Measurements from ENCODE around the gene GPR150. TPM values are rescaled to one million over a fixed set of nuclear protein-coding genes. Genes with fewer than 3 reads are reported as not detected.
A peak's percentile ranks its signal among the peaks of the same experiment; 100 is the strongest.

GPR150 gene
- total RNA-seq (2011; cell fraction: chromatin; rRNA removed; ENCODE audit: low replicate concordance): not detected in 2 replicates
- total RNA-seq (2011; cell fraction: nucleolus; rRNA removed): not detected in 2 replicates
- not detected in 2 replicates for total RNA-seq (2011; cell fraction: nucleoplasm; rRNA removed)
- total RNA-seq (2014; rRNA removed) (not detected in 2 replicates), total RNA-seq (2014; rRNA removed; fragmentation: Illumina TruSeq; extraction: Trizol) (not detected in 2 replicates), total RNA-seq (2015; rRNA removed; fragmentation: Illumina TruSeq; extraction: Trizol) (not detected in 2 replicates), total RNA-seq (2021) (not detected in 2 replicates), polyA plus RNA-seq (2011; rRNA removed) (not detected in 2 replicates), polyA plus RNA-seq (2014; fragmentation: Illumina TruSeq; extraction: Trizol) (not detected in 2 replicates), polyA plus RNA-seq (2014; fragmentation: Nextera tagmentation; extraction: Ambion mirVana) (not detected), polyA plus RNA-seq (2014; rRNA removed) (not detected in 2 replicates), polyA minus RNA-seq (2011; rRNA and poly(A)+ RNA removed) (not detected in 2 replicates), Bru-seq, nascent RNA (not detected), BruChase-seq, experiment 1, labeled RNA remaining after a 2-hour chase (percentile 20 among the genes with signal in this experiment), BruChase-seq, experiment 2, labeled RNA remaining after a 6-hour chase (percentile 15 among the genes with signal in this experiment)
- not detected in 2 replicates for polyA plus RNA-seq (2011; cell fraction: cytosol; rRNA removed)
- polyA plus RNA-seq (2011; cell fraction: nucleus; rRNA removed): not detected in 2 replicates
- not detected in 2 replicates for polyA plus RNA-seq (2012)
- not detected in 2 replicates for polyA minus RNA-seq (2011; cell fraction: cytosol; rRNA and poly(A)+ RNA removed)
- not detected in 2 replicates for polyA minus RNA-seq (2011; cell fraction: nucleus; rRNA and poly(A)+ RNA removed)
- long read RNA-seq, experiment 1: 0 reads
- long read RNA-seq, experiment 2: 0 reads
- long read RNA-seq, experiment 3: 0 reads

DNA sequence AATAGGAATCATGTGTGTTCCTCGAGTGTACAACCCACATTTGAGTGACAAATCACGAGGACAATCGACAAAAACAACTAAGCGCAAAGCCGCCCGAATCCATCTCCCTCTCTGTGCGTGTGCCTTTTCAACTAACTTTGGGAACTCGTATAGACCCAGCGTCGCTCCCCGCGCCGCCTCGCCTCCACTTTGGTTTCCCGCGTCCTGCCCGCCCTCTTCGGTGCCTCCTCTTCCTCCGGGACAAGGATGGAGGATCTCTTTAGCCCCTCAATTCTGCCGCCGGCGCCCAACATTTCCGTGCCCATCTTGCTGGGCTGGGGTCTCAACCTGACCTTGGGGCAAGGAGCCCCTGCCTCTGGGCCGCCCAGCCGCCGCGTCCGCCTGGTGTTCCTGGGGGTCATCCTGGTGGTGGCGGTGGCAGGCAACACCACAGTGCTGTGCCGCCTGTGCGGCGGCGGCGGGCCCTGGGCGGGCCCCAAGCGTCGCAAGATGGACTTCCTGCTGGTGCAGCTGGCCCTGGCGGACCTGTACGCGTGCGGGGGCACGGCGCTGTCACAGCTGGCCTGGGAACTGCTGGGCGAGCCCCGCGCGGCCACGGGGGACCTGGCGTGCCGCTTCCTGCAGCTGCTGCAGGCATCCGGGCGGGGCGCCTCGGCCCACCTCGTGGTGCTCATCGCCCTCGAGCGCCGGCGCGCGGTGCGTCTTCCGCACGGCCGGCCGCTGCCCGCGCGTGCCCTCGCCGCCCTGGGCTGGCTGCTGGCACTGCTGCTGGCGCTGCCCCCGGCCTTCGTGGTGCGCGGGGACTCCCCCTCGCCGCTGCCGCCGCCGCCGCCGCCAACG, at the start of gene GPR150:
TSS of gene GPR150 (plus strand) at position 58 of the 840 bp plus-strand sequence. CDS start at position 247, 189 bp downstream.
- TF ChIP-seq ZBTB33 (CRISPR knock-in tag; IDR thresholded peaks at IDR 0.05) (peak; percentile 67), MIER1 (IDR thresholded peaks at IDR 0.05; ENCODE audit: low read depth) (no peak)
- 91% methylated on average over 28 of the region's 85 CpGs for WGBS (ENCODE audit: insufficient coverage, low coverage, missing lambda C conversion rate)
- H3K4me1 ChIP-seq (replicated peaks in 1 of 2; ENCODE audit: control insufficient read depth in 2 of 2, insufficient read depth in 2 of 2, low read length in 2 of 2): no peaks in the 10 kb centered on the region
- no peak within 1 kb of the TSS for H3K9ac ChIP-seq (ENCODE audit: insufficient read depth in 1 of 2, low read depth in 2 of 2, low read length in 2 of 2)
- H3K36me3 ChIP-seq (ENCODE audit: control insufficient read depth, insufficient read depth, low read length): no peaks in the 10 kb centered on the region
- FAIRE-seq (no peak), DNase-seq (ENCODE audit: extremely low read depth in 1 of 4, low spot score in 3 of 4) (no peak), ATAC-seq (no peak)
- H3K27ac ChIP-seq (ENCODE audit: extremely low read depth, low read depth, low read length): no peak within 1 kb of the TSS
- intact Hi-C loops (cut with micrococcal nuclease) (no loop called here), in situ Hi-C loops (cut with MboI) (no loop called here)
- H3K4me2 ChIP-seq (ENCODE audit: insufficient read depth, low read length): no peak within 1 kb of the TSS
- H3K79me2 ChIP-seq (ENCODE audit: control insufficient read depth, insufficient read depth, low read length): no peaks in the 10 kb centered on the region
- ChIA-PET POLR2A (no interaction called here), CTCF (ENCODE audit: low intra/inter-chr PET ratio) (no interaction called here)
- H3K9me1 ChIP-seq (ENCODE audit: control insufficient read depth, insufficient read depth, low read length): no peaks in the 10 kb centered on the region
- peak within 1 kb of the TSS; percentile 2; the same call in 1 of the 2 replicates for H2AFZ ChIP-seq (ENCODE audit: low read depth, low read length)
- no peaks in the 10 kb centered on the region for H3K27me3 ChIP-seq (ENCODE audit: control insufficient read depth in 2 of 2, insufficient read depth in 2 of 2, low read length in 2 of 2)
- H3K4me3 ChIP-seq: no peak within 1 kb of the TSS
- no TSS peak for BruUV-seq (replicated peaks)
- H3K9me3 ChIP-seq (replicated peaks; ENCODE audit: control insufficient read depth, insufficient read depth, low read depth, low read length): no peaks in the 10 kb centered on the region
- H4K20me1 ChIP-seq (replicated peaks; ENCODE audit: control insufficient read depth, insufficient read depth, low read length): no peaks in the 10 kb centered on the region
